T-helper 1 cell treated with Interleukin-12 subunit alpha and Interleukin-12 subunit beta and Interleukin-4 antibody, amounts not matched to agents 30 ng/mL and 1 ng/mL, for 36 hours (primary cell): ENCODE data around the gene TNRC6A. TPM values are rescaled to one million over a fixed set of nuclear protein-coding genes. Genes with fewer than 3 reads are reported as not detected.

ENCODE experiments used
- intact Hi-C: fragments of 100-400 bp; cut with micrococcal nuclease; formaldehyde crosslinking; loops from one replicate; pipeline ENCODE4 v1.15.1; 2024
- total RNA-seq: library from RNA; stranded (reverse); gene quantifications from 2 replicates; pipeline ENCODE4 v1.2.3, GENCODE V29; 2022

TNRC6A gene
- total RNA-seq, 1 donor from 2014 or later, result 51.1 TPM

DNA sequence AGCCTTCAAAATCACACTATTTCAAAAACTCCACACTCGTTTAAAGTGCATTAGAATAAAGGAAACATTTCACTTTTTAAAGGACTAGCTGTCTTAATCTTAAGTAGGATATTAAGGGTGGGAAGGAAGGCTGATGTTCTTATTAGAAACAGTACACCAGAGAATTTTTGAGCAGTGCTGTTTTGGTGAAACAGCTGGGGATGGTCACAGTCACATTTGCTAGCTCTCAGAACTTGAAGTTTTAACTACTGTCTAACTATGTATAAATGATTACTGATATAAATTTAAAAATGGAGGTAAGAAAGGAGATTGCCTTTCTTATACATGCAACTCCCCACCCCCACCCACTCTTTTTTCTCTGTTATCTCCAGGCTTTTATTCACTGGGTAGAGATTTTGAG lies 77.8 kb downstream of the TNRC6A start:
- intact Hi-C loops, result loop anchor here (10.0 kb wide), 1 partner anchor 242 kb away; no protein-coding TSS in a partner anchor

DNA sequence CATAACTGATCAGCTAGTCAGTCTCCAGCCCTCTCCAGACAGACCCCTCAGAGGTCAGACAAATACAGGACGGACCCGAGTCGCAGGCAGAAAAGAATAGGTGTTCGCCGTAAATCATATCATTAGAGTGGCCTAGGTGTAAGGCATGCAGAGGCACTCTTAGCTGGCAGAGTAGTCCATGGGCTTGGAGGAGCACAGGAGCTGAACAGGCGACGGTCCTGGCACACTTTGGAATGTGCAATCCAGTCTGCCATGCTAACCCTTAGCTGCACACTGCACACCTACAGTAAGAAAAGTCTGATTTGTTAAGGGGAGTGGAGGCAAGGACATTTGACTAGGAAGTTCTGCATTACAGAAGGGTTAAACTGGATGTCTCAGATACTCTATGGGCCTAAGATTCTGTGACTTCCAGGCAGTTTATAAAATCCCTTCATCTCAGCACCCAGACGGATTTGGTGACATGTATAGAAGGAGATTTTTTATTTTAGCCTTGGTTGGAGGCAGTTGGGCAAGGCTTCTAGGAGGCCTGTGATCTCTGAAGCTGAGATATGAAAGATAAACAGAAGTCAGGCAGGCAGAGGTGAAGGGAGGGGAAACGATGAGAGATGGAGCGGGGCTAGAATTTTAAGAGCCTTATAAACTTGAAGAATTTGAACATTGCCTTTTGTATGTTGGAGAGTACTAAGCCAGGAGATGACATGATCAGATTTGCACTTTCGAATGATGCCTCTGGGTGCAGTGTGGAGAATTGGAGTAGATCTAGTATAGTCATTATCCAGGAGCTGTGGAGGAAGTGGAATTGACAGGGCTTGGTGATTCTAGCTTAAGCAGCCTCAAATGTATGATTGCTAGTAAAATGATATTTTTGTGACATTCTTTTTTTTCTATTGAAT lies 81.7 kb downstream of the TNRC6A start:
- intact Hi-C loops, result loop anchor here (5.0 kb wide), 1 partner anchor 294 kb away; no protein-coding TSS in a partner anchor

DNA sequence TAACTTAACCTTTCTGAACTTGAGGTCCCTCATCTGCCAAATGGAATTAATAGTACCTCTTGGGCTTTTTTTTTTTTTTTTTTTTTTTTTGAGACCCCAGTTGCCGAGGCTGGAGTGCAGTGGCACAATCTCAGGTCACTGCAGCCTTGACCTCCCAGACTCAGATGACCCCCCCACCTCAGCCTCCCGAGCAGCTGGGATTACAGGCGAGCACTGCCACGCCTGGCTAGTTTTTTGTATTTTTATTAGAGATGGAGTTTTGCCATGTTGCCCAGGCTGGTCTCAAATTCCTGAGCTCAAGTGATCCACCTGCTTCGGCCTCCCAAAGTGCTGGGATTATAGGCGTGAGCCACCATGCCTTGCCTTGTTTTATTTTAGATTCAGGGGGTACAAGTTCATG lies 83.4 kb downstream of the TNRC6A start:
- intact Hi-C loops, result loop anchor here (5.0 kb wide), 1 partner anchor 296 kb away; no protein-coding TSS in a partner anchor

DNA sequence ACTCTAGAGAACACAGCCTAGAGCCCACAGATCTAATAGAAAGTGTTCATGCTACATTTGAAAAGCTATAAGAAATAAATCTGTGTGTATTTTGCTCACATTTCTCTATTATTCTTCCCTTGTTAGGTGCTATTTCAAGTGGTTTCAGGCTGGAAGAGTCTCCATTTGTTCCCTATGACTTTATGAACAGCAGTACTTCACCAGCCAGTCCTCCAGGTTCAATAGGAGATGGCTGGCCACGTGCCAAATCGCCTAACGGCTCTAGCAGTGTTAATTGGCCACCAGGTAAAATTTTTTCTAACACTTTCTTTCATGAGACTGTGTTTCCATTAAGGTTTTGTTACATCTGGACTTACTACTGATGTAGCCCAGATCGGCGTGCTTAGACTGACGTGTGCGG lies 85.6 kb downstream of the TNRC6A start:
- intact Hi-C loops, result no loop called here

DNA sequence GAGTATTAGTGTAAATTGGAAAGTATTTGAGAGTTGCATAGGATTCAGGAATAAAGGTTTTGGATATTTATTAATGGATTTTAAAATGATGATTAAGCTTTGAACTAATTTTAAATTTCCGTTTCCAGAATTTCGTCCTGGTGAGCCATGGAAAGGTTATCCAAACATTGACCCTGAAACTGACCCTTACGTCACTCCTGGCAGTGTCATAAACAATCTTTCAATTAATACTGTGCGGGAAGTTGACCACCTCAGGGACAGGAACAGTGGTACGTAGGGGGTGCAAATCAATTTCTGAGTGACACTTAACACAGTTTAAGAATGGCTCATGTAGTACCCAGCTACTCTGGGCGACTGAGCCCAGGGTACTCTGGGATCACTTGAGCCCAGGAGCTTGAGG lies 87.2 kb downstream of the TNRC6A start:
- intact Hi-C loops, result no loop called here

DNA sequence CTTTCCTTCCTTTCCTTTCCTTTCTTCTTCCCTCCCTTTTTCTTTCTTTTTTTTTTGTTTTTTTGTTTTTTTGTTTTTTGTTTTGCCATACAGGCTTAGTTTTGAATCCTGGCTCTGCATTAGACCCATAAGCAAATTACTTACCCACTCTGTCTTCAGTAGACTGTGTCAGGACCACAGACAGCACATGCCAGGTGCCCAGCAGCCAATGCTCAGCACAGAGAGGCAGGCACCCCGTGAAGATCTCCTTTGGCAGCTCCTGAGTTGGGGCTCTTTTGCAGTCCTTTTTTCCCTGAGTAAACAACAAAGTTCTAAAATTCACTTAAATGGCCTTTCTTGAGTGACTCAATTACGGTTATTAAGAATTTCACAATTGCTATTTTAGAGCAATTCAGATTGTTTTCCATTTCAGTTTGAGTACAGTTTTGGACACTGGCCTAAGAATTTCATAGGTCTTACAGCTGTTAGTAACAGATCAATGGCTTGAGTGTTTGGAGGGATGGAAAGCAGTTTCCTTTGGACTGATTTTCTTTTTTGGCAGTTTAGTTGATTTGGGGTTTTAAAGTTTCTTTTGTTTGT lies 90.1 kb downstream of the TNRC6A start:
- intact Hi-C loops, result loop anchor here (10.0 kb wide), 1 partner anchor 195 kb away; the partner anchor contains the start of gene ARHGAP17

DNA sequence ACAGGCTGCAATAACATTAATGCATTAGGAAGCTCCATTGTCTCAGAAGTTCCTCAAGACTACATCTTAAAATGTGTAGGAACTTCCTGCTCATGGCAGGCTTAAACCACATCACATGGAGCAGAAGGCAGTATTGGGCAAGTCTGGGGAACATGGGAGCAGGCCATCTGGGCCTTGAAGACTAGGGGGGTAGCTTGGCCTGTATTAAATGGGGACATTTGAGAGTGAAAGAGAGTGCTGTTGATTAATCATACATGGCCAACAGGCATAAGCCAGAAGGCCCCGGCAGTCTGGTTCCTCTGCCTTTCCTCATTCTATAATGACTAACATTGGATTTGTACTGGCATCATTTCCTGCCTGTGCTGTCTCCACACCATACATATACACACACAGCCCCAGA lies 91.1 kb downstream of the TNRC6A start:
- intact Hi-C loops, result loop anchor here (10.0 kb wide), 1 partner anchor 194 kb away; the partner anchor contains the start of gene ARHGAP17

DNA sequence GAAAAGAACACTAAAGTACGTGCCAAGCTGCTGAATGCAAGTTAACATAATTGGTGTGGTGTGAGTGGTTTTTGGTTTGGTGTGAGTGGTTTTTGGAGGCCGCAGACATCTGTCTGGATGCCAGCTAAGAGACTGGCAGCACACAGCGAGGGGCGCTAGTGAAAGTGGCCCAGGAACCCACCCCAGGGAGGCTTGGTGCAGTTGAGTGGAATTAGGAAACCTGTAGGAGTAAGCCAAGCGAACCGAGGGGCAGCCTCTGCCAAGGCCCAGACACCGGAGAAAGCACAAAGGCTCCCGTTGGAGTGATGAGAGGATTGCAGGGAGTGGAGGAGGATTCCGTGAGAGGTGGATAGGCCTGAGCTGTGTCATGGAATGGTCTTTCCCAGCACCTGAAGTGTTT lies 91.7 kb downstream of the TNRC6A start:
- intact Hi-C loops, result loop anchor here (10.0 kb wide), 1 partner anchor 194 kb away; the partner anchor contains the start of gene ARHGAP17

DNA sequence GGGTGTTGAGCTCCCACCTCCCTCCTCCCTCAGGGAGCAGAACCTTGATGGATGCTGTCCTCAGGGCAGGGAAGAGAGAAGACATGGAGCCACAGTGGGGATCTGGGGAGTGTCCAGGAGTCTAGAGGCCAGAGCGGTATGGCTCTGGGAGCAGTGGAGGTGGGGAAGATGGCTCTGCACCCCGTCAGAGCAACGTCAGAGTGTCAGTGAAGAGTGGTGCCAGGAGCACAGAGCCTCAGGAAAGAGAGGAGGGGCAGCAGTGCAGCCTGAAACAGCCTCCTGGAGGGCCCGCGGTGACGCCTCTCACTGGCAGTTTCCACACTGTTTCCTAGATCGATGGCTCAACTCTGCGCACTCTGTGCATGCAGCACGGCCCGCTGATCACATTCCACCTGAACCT lies 93.1 kb downstream of the TNRC6A start:
- intact Hi-C loops, result loop anchor here (10.0 kb wide), 1 partner anchor 192 kb away; the partner anchor contains the start of gene ARHGAP17

DNA sequence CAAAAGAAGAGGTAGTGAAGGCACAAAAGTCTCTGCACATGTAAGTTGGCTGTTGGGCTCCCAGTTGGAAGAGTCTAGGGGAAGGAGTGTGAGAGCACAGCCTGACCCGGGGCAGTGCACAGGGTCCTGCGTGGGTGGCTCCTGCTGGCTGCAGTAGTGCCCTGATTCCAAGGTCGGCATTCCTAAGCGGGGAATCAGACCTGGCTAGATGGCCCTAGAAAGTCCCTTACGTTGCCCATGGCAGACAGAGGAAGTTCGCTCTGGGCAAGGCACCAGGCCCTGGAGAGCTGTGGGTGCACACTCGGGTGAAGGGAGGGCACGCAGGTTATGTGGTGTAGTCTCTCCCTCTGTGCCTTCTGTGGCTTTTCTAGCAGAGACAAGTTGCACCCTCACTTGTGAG lies 93.5 kb downstream of the TNRC6A start:
- intact Hi-C loops, result loop anchor here (10.0 kb wide), 1 partner anchor 192 kb away; the partner anchor contains the start of gene ARHGAP17

DNA sequence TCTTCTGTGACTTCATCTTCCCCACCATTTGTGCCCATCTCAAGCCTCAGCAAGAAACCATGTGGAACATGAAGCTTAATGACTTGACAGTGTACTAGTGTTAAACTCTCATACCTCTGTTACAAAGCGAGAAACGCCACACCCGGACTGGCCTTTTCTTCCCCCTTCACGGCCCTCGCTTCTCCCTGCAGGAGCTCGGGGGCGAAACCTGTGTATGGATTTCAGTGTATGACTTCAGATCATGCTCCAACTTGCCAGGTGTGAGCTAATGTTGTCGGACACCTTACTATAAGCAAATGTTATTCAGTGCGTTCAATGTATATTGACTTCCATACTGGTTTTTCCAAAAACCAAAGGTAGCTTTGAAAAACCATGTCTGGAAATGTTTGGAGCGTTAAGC lies 96.2 kb downstream of the TNRC6A start:
- intact Hi-C loops, result loop anchor here (10.0 kb wide), 1 partner anchor 189 kb away; the partner anchor contains the start of gene ARHGAP17

DNA sequence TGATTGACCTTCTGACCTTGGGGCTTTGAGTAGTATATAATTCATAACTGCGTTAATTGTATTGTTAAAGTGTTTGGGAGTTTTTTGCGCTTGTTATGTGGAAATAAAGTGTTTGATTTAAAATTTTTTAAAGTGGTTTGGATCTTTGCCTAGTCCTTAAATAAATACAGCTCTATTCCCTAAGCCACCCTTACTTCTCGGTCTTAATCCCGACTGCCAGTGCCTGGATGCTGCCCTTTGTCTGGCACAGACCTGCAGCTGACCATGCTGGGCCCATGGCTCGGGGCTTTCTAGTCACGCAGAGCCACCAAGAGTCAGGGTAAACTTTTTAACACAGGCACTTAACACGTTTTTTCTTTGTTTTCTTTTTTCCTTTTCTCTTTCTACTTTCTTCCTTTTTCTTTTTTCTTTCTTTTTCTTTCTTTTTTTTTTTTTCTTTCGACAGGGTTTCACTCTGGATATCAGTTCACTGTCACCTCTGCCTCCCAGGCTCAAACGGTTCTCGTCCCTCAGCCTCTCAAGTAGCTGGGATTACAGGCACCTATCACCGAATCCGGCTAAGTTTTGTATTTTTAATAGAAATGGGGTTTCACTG lies 96.7 kb downstream of the TNRC6A start:
- intact Hi-C loops, result loop anchor here (10.0 kb wide), 1 partner anchor 189 kb away; the partner anchor contains the start of gene ARHGAP17

DNA sequence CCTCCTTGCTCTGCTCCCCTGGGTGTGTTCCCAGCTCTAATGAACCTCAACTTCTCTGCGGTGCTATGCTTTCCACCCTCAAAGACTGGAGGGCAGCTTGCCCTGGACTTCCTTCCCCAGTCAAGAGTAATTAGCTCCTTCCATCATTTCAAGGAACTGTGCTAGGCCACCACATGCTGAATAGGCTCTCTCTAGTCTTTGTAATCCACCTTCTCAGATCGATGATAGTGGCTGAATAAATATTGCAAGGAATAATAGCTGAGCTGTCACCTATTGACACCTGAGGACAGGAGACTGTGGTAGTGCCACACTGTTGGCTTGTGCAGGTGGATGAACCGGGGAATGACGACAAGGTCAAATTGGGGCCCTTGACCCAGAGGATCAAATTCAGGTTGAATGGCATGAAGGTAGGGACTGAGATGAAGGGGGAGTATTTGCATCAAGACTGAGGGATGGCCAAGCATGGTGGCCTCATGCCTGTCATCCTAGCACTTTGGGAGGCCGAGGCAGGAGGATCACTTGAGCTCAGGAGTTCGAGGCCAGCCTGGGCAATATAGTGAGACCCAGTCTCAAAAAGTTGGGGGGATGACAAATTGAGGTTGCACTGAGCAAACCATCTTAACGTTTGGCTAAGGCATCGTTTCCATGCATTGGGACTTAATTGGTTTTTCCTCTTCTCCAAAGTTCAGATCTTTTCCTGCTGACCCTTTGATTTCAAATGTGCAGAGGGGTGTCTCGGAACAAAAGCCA lies 97.5 kb downstream of the TNRC6A start:
- intact Hi-C loops, result loop anchor here (10.0 kb wide), 1 partner anchor 188 kb away; the partner anchor contains the start of gene ARHGAP17

DNA sequence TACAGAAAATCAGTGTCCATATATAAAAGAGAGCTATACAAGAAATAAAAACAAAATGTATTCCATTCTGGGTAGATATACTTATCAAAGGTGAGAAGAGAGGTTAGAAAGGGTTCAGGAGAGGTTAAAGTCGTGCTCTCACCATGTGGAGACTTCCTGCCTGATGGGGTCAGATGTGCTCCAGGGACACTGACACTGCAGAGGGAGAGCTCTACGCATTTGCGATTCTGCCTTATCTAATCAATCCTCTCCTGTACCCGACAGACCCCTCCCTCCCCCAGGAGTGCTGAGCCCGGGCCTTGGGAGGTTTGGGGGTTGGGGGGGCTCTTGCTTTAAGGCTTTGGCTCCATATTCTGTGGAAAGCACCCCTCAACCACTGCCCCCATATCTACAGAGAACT lies 99.7 kb downstream of the TNRC6A start:
- intact Hi-C loops, result loop anchor here (10.0 kb wide), 1 partner anchor 186 kb away; the partner anchor contains the start of gene ARHGAP17

DNA sequence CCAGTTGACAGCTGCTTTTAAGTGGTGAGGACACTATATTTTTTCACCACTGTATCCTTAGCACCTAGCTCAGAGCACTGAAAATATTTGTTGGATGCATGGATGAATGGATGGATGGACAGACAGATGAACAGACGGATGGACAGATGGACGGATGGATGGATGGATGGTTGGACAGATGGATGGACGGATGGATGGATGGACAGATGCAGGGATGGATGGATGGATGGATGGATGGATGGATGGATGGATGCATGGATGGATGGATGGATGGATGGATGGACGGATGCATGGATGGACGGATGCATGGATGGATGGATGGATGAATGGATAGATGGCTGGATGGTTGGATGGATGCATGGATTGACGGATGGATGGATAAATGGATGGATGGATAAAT lies 103.9 kb downstream of the TNRC6A start:
- intact Hi-C loops, result no loop called here

DNA sequence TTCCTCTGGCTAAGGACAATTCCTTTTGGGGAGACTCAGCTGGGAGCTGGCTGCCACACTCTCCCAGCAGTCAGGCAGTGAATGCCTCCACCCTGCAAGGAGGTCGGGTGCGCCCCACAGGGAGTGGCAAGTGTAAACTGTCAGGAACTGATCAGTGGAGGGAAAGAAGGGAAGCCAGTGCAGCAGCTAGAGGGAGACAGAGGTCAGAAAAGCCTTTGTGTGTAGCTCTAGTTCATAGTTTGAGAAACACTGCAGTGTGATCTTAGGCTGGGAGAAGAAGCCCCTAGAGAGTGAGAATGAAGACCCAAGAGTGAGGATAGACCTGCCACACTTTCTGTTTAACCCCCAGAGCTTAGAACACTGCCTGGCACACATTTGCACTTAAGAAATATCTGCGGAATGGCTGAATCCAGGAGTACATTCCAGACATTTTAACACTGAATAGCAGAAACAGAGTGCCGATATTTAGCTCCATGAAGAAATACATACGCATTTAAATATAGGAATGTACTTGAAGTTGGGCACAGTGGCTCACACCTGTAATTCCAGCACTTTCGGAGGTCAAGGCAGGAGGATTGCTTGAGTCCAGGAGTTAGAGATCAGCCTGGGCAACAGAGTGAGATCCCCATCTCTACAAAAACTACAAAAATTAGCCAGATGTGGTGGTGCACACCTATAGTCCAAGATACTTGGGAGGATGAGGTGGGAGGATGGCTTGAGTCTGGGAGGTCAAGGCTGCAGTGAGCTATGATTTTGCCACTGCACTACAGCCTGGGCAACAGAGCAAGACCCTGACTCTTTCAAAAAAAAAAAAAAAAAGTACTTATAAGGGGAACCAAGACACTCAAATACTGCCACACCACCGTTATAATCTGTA lies 105.2 kb downstream of the TNRC6A start:
- intact Hi-C loops, result no loop called here

DNA sequence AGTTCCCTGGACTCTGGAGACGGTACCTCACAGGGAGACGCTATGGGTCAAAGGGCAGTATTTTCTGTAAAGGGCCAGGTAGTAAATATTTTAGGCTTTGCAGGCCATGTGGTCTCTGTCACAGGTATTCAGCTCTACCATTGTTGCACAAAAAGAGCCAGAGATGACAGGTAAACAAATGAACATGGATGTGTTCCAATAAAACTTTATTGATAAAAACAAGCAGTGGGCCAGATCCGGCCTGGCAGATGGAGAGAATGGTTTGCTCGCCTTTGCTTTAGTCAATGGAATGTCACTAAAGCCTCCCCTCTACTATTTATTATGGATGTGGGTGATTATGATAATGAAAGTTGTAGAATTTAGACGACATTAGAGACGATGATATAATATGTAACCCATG lies 107.4 kb downstream of the TNRC6A start:
- intact Hi-C loops, result no loop called here

DNA sequence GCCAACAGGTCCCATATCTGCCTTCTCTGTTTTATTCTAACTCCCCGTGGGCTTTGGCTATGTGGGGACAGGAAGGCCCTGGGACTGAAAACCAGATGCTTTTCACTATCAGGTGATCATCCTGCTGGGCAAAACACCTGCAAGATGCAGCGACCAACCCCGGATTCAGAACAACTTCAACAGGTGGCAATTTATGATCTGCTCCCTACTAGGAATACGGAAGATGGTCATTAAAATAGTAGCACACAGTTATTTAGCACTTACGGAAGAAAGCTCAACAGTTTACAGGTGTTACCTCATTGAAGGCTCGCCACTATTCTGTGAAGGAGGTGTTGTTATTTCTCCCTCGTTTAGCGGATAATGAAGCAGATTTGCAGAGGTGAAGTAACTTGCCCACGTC lies 108.5 kb downstream of the TNRC6A start:
- intact Hi-C loops, result no loop called here

DNA sequence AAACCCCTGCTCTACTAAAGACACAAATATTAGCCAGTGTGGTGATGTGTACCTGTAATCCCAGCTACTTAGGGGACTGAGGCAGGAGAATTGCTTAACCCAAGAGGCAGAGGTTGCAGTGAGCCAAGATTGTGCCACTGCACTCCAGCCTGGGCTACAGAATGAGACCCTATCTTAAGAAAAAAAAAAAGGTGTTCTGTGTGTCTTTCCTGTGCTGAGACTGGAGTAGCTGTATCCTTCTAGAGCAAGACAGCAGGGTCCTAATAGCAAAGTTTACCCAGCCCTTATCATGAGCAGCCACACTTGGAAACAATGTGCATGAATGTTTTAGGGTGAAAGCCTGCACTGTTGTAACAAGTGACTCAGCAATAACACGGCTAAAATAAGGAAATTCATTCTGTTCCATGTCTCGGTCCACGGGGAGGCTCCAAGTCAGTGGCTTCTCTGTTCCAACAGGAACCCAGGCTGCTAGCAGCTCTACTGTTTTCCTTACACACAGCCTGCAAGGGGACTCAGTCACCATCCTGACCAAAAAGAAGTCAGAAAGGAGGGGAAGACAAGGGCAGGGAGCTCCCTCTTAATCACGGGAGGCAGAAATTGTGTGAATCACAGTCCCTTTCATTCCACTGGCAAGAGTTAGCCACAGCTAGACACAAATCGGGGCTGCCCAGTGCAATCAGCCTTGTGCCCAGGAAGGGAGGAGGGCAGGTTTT lies 109.3 kb downstream of the TNRC6A start:
- intact Hi-C loops, result no loop called here
